Activated CD8-positive, alpha-beta memory T cell treated with anti-CD3 and anti-CD28 coated beads, Interleukin-2, amount 10 ng/mL, durations not matched to agents 7 days and 5 days (primary cell): Measurements from ENCODE around the gene TTLL4. TPM values are rescaled to one million over a fixed set of nuclear protein-coding genes. Genes with fewer than 3 reads are reported as not detected.

ENCODE experiments used
- ATAC-seq: fragments of 150-1000 bp; cut with Tn5 transposase; one replicate; pipeline ENCODE4 v1.10.0; 2021; ENCODE audit warnings: moderate library complexity
- CTCF ChIA-PET: fragments of 350-600 bp; sonication (Branson Sonifier 250); formaldehyde crosslinking; loops from one replicate; lab custom pipeline; 2021; ENCODE audit warnings: antibody characterized with exemption; lab: Charles Lee
- DNase-seq: peaks from one replicate; pipeline ENCODE4 v3.0.0-alpha.2; 2020
- H3K27ac Mint-ChIP-seq: one replicate; pipeline ENCODE4 v1.8.0; 2021; ENCODE audit warnings: mild to moderate bottlenecking, mixed read lengths
- H3K27me3 Mint-ChIP-seq: one replicate; pipeline ENCODE4 v1.8.0; 2021; ENCODE audit warnings: mixed read lengths
- H3K36me3 Mint-ChIP-seq: one replicate; pipeline ENCODE4 v1.8.0; 2021; ENCODE audit warnings: mild to moderate bottlenecking, mixed read lengths
- H3K4me1 Mint-ChIP-seq: one replicate; pipeline ENCODE4 v1.8.0; 2021; ENCODE audit warnings: mixed read lengths
- H3K4me3 Mint-ChIP-seq: one replicate; pipeline ENCODE4 v1.8.0; 2021; ENCODE audit warnings: mild to moderate bottlenecking, moderate library complexity, mixed read lengths
- H3K9me3 Mint-ChIP-seq: one replicate; pipeline ENCODE4 v1.8.0; 2022; ENCODE audit warnings: low read depth, mixed read lengths
- total RNA-seq, 2 experiments: library from RNA; stranded (reverse); gene quantifications; one replicate each; pipeline ENCODE4 v1.2.3, GENCODE V29; 2021

The TTLL4 gene
- total RNA-seq, 2 experiments from 2014 or later: 39.6 to 40.4 TPM

DNA sequence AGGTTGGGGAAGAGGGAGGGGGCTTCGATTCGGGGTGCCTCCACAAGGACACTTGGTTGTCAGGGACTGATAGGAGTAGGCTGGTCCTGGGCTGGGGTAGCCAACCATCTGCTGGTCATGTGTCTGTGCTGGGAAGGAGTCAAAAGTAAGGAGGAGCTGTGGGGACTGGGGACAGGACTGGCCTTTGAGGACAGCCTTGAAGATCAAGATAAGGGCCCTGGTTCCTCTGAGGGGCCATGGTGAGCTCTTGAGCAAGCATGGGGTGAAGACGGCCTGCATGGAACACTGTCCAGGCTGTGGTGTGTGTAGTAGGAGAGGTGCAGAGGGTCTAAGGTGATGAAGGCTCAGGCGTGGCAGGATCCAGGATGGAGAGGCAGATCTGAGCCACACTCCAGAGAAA, 73.1 kb downstream of the TTLL4 start:
- ATAC-seq (no peak), DNase-seq (no peak)
- Mint-ChIP-seq H3K4me1 (peaks cover 9% of the 10 kb centered on the region), H3K9me3 (no peaks in the 10 kb centered on the region), H3K27me3 (peaks cover 58% of the 10 kb centered on the region), H3K4me3 (no peak overlapping the region), H3K36me3 (peaks cover 4% of the 10 kb centered on the region), H3K27ac (no peak overlapping the region)
- CTCF ChIA-PET: no interaction called here

GRCh38 chr2:218785103-218785502, 74.5 kb downstream of the TTLL4 start:
- H3K27me3 Mint-ChIP-seq: peaks cover 51% of the 10 kb centered on the region

DNA sequence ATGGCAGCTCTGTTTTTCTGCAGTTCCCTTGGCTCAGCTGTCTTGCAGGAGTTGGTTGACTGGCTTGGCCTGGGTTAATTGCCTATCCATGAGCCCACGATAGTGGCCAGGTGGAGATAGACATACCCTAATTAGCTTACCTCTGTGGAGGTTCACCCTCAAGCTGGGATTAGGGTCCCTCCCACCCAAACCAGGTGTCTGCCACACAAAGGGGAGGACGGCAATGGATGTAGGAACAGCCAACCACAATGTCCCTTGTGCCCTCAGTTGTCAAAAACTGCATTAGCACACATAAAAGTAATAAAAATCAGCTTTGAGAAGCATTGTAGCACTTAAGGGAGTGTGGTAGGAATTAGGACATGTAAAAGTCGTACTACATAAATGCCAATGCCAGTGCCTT, 75.5 kb downstream of the TTLL4 start:
- DNase-seq (no peak), ATAC-seq (no peak)
- H3K27ac Mint-ChIP-seq: no peak overlapping the region
- no peaks in the 10 kb centered on the region for H3K9me3 Mint-ChIP-seq
- peaks cover 49% of the 10 kb centered on the region for H3K27me3 Mint-ChIP-seq
- CTCF ChIA-PET: no interaction called here
- H3K4me3 Mint-ChIP-seq: no peak overlapping the region
- peaks cover 4% of the 10 kb centered on the region for H3K4me1 Mint-ChIP-seq
- peaks cover 4% of the 10 kb centered on the region for H3K36me3 Mint-ChIP-seq

More at GRCh38 chr2:218785103-218785502, 74.5 kb downstream of the TTLL4 start:
- no peak overlapping the region for H3K27ac Mint-ChIP-seq
- ATAC-seq: no peak
- CTCF ChIA-PET: no interaction called here
- H3K4me1 Mint-ChIP-seq: peaks cover 9% of the 10 kb centered on the region
- DNase-seq: no peak
- H3K36me3 Mint-ChIP-seq: peaks cover 4% of the 10 kb centered on the region
- no peak overlapping the region for H3K4me3 Mint-ChIP-seq
- H3K9me3 Mint-ChIP-seq: no peaks in the 10 kb centered on the region

DNA sequence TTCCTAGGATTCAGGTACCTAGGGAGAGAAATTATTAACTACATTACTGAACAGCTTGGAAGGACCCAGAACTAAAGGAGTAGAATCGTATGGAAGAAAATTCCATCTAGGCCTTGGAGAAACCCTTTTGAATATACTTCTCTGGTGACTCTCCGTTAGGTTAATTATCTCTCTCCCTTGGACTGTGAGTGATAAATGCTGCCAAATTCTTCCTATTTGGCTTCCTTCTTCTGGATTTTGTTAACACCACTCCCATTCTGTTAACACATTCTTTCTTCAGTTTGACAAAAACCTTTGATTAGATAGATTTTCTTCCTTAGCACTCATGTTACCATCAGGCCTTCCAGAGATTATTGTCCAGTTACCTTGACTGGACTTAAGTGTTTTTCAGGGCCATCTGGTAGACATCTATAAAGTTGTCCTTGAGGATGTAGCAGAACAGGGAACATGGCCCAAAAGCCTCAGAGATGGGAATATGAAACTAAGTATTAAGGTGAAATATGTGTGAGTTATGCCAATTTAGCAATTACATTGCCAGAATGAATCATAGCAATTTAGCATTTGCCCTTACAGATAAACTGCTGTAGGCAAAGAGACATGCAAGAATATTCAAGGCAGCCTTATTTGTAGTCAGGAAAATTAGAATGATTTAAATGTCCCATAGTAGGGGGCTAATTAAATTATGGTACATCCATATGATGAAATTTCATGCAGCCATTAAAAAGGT, 78.1 kb downstream of the TTLL4 start:
- ATAC-seq (no peak), DNase-seq (no peak)
- Mint-ChIP-seq H3K27me3 (peaks cover 45% of the 10 kb centered on the region), H3K27ac (no peak overlapping the region), H3K36me3 (no peaks in the 10 kb centered on the region), H3K9me3 (no peaks in the 10 kb centered on the region), H3K4me3 (no peak overlapping the region), H3K4me1 (no peaks in the 10 kb centered on the region)
- CTCF ChIA-PET: interaction anchor here (1.9 kb wide), 1 partner anchor 19 kb away, joined by 5 read pairs; no protein-coding TSS in a partner anchor

GRCh38 chr2:218792433-218792832, 81.8 kb downstream of the TTLL4 start:
- no peak overlapping the region for H3K4me3 Mint-ChIP-seq
- CTCF ChIA-PET: no interaction called here

GRCh38 chr2:218796691-218797090, 86.1 kb downstream of the TTLL4 start:
- Mint-ChIP-seq H3K4me3 (no peak overlapping the region), H3K27ac (no peak overlapping the region), H3K27me3 (peaks cover 60% of the 10 kb centered on the region), H3K9me3 (no peaks in the 10 kb centered on the region), H3K36me3 (no peaks in the 10 kb centered on the region), H3K4me1 (peaks cover 4% of the 10 kb centered on the region)
- CTCF ChIA-PET: no interaction called here
- DNase-seq (no peak), ATAC-seq (no peak)

More at GRCh38 chr2:218792433-218792832, 81.8 kb downstream of the TTLL4 start:
- no peaks in the 10 kb centered on the region for H3K4me1 Mint-ChIP-seq
- H3K27me3 Mint-ChIP-seq: peaks cover 56% of the 10 kb centered on the region
- no peak for ATAC-seq
- no peaks in the 10 kb centered on the region for H3K36me3 Mint-ChIP-seq
- no peak for DNase-seq
- no peaks in the 10 kb centered on the region for H3K9me3 Mint-ChIP-seq
- no peak overlapping the region for H3K27ac Mint-ChIP-seq

DNA sequence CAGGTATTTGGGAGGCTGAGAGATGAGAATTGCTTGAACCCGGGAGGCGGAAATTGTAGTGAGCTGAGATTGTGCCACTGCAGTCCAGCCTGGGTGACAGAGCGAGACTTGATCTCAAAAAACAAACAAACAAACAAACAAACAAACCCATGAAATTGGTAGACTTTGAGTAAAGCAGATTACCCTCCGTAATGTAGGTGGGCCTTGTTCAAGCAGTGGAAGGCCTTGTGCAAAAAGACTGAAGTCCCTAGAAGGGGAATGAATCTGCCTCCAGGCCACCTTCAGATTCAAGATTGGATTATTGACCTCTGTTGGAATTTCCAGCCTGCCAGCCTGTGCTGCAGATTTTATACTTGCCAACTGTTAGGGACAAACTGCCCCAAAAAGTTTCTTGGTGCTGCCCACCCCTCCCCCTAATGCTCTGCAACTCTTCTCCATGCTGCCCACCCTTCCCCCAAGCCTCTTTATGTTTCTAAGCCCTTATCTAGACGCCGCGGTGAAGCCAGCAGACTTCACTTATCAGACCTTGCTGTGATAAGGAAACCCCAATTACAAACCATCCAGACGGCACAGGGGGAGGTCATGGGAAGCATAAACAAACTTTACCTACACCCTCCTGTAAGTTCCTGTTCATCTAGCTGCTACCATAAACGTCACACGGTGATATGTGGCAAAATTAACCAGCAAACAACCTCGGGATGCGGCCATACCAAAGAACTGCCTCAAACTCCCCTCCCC, 88.3 kb downstream of the TTLL4 start:
- H3K4me1 Mint-ChIP-seq: peaks cover 13% of the 10 kb centered on the region
- no peak overlapping the region for H3K4me3 Mint-ChIP-seq
- no peak for ATAC-seq
- no peak for DNase-seq
- H3K27me3 Mint-ChIP-seq: peaks cover 48% of the 10 kb centered on the region
- H3K36me3 Mint-ChIP-seq: no peaks in the 10 kb centered on the region
- CTCF ChIA-PET: no interaction called here
- no peak overlapping the region for H3K27ac Mint-ChIP-seq
- H3K9me3 Mint-ChIP-seq: no peaks in the 10 kb centered on the region

DNA sequence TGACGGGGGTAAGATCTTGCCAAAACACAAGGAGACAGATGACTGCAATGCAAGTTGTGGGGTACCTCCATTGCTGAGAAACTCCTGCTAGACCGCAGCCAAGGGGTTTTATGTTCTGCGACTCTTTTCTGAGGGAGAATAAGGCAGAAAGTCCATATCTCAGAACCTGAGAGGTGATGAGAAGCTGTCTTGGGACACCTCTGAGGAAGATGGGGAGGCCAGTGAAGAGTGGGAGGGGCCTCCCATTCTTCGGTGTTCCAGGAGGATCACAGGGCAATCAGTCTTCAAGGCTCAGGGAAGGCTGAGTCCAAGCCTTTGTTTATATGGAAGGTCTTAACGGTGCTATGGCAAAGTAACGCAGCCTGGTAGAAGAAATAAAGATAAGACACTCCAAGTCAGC, 89.4 kb downstream of the TTLL4 start:
- H3K36me3 Mint-ChIP-seq: peaks cover 4% of the 10 kb centered on the region
- peaks cover 13% of the 10 kb centered on the region for H3K4me1 Mint-ChIP-seq
- no peak overlapping the region for H3K4me3 Mint-ChIP-seq
- DNase-seq (no peak), ATAC-seq (no peak)
- no peak overlapping the region for H3K27ac Mint-ChIP-seq
- H3K9me3 Mint-ChIP-seq: peaks cover 2% of the 10 kb centered on the region
- peaks cover 49% of the 10 kb centered on the region for H3K27me3 Mint-ChIP-seq
- CTCF ChIA-PET: no interaction called here

- H3K9me3 Mint-ChIP-seq: peaks cover 6% of the 10 kb centered on the region
- peak; percentile 53 for ATAC-seq
- no peak overlapping the region for H3K27ac Mint-ChIP-seq
- peaks cover 46% of the 10 kb centered on the region for H3K27me3 Mint-ChIP-seq
- H3K4me1 Mint-ChIP-seq: peaks cover 13% of the 10 kb centered on the region
- peaks cover 5% of the 10 kb centered on the region for H3K36me3 Mint-ChIP-seq
- H3K4me3 Mint-ChIP-seq: no peak overlapping the region
- DNase-seq: no peak
- CTCF ChIA-PET: no interaction called here
Measured at GRCh38 chr2:218802386-218802994, 91.9 kb downstream of the TTLL4 start.

DNA sequence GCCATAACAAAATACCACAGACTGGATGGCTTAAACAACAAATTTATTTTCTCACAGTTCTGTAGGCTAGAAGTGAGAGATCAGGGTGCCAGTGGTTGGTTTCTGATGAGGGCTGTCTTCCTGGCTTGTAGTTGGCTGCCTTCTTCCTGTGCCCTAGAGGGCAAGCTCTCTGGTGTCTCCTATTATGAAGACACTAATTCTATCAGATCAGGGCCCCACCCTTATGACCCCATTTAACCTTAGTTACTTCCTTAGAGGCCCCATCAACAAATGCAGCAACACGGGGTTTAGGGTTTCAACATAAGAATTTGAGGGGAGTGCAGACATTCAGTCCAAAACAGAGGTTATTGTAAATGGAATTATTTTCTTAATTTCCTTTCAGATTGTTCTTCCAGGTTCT, 94.2 kb downstream of the TTLL4 start:
- no peak overlapping the region for H3K27ac Mint-ChIP-seq
- H3K4me1 Mint-ChIP-seq: peaks cover 10% of the 10 kb centered on the region
- peaks cover 5% of the 10 kb centered on the region for H3K36me3 Mint-ChIP-seq
- no peak for ATAC-seq
- no peak overlapping the region for H3K4me3 Mint-ChIP-seq
- DNase-seq: no peak
- H3K9me3 Mint-ChIP-seq: peaks cover 6% of the 10 kb centered on the region
- CTCF ChIA-PET: no interaction called here
- peaks cover 41% of the 10 kb centered on the region for H3K27me3 Mint-ChIP-seq

Other genes with a start within 250 kb of the TTLL4 start
- 10 to 100 TPM; 33.7 to 37.6 TPM for gene USP37, start 142.5 kb upstream of the TTLL4 start, total RNA-seq
- 100 to 1,000 TPM in 1 of 2 experiments, 10 to 100 TPM in 1; 82.5 to 111 TPM for gene CNOT9, start 142.0 kb upstream of the TTLL4 start, total RNA-seq
- under 1 TPM; 0.30 to 0.53 TPM for gene PLCD4, start 102.9 kb upstream of the TTLL4 start, total RNA-seq
- gene ZNF142, start 51.2 kb upstream of the TTLL4 start, total RNA-seq: 10 to 100 TPM; 54.2 to 55.4 TPM
- gene BCS1L, start 51.2 kb upstream of the TTLL4 start, total RNA-seq: 10 to 100 TPM; 55.2 to 67.6 TPM
- 10 to 100 TPM; 22.0 to 25.7 TPM for gene RNF25, start 38.8 kb upstream of the TTLL4 start, total RNA-seq
- 10 to 100 TPM; 16.8 to 22.4 TPM for gene STK36, start 38.7 kb upstream of the TTLL4 start, total RNA-seq
- gene CYP27A1, start 71.3 kb downstream of the TTLL4 start, total RNA-seq: not detected
- gene PRKAG3, start 121.0 kb downstream of the TTLL4 start, total RNA-seq: not detected
- not detected for gene WNT6, start 149.0 kb downstream of the TTLL4 start, total RNA-seq
- gene WNT10A, start 170.0 kb downstream of the TTLL4 start, total RNA-seq: under 1 TPM; 0.23 to 0.35 TPM
- gene CDK5R2, start 248.8 kb downstream of the TTLL4 start, total RNA-seq: not detected